CD4-positive, alpha-beta T cell (primary cell): Measurements from ENCODE around the gene SCAPER. TPM values are rescaled to one million over a fixed set of nuclear protein-coding genes. Genes with fewer than 3 reads are reported as not detected.

ENCODE experiments used
- ATAC-seq: fragments of 200-7000 bp; cut with Tn5 transposase; one replicate; pipeline ENCODE4 v1.10.0; 2022; ENCODE audit warnings: mild to moderate bottlenecking; ENCODE audit not compliant: poor library complexity
- CTCF ChIA-PET: fragments of 350-600 bp; sonication (Branson Sonifier 250); formaldehyde crosslinking; loops from one replicate; lab custom pipeline; 2021; ENCODE audit warnings: antibody characterized with exemption, inconsistent platforms; lab: Charles Lee
- POLR2A ChIA-PET: fragments of 350-600 bp; sonication (Branson Sonifier 250); formaldehyde crosslinking; loops from one replicate; lab custom pipeline; 2021; ENCODE audit warnings: antibody characterized with exemption, inconsistent platforms; lab: Charles Lee
- DNase-seq, 14 experiments: peaks; one replicate each; pipeline ENCODE4 v3.0.0-alpha.2; 2013 to 2020; ENCODE audit warnings: mixed read lengths in 2 of 14
- H3K27ac ChIP-seq, 2 donors: one replicate each; pipeline versions ENCODE4 v1.5.1 to v1.7.0; 2013; ENCODE audit warnings: low read length in 2 of 2, low read depth in 1 of 2, mild to moderate bottlenecking in 1 of 2
- H3K27me3 ChIP-seq, 2 experiments: 1 replicate in 1 of 2; 2 replicates in 1 of 2; pipeline versions ENCODE4 v1.6.1 to v1.7.0; 2013; ENCODE audit warnings: low read length in 2 of 2, control low read depth in 1 of 2, mild to moderate bottlenecking in 1 of 2, moderate library complexity in 1 of 2; ENCODE audit not compliant: insufficient read depth in 2 of 2, control insufficient read depth in 1 of 2
- H3K36me3 ChIP-seq: one replicate; pipeline ENCODE4 v1.6.1; 2013; ENCODE audit warnings: low read length, control low read depth; ENCODE audit not compliant: insufficient read depth
- H3K4me1 ChIP-seq: one replicate; pipeline ENCODE4 v1.6.1; 2013; ENCODE audit warnings: low read length, control low read depth; ENCODE audit not compliant: insufficient read depth
- H3K4me3 ChIP-seq: one replicate; pipeline ENCODE4 v1.5.1; 2013; ENCODE audit warnings: mild to moderate bottlenecking, low read length, moderate library complexity
- H3K9me3 ChIP-seq, 2 experiments: 1 replicate in 1 of 2; 2 replicates in 1 of 2; pipeline versions ENCODE4 v1.6.1 to v1.7.0; 2013; ENCODE audit warnings: low read length in 2 of 2, mild to moderate bottlenecking in 2 of 2, control low read depth in 1 of 2, moderate library complexity in 1 of 2; ENCODE audit not compliant: control insufficient read depth in 1 of 2, insufficient read depth in 1 of 2
- H3K27ac Mint-ChIP-seq: one replicate; pipeline ENCODE4 v1.8.0; 2020; ENCODE audit warnings: mixed read lengths
- H3K27me3 Mint-ChIP-seq: one replicate; pipeline ENCODE4 v1.8.0; 2021; ENCODE audit warnings: mixed read lengths
- H3K36me3 Mint-ChIP-seq: one replicate; pipeline ENCODE4 v1.8.0; 2021; ENCODE audit warnings: low read depth, mixed read lengths
- H3K4me1 Mint-ChIP-seq: one replicate; pipeline ENCODE4 v1.8.0; 2021; ENCODE audit warnings: low read depth, mixed read lengths
- H3K4me3 Mint-ChIP-seq: one replicate; pipeline ENCODE4 v1.8.0; 2020; ENCODE audit warnings: mild to moderate bottlenecking, mixed read lengths
- H3K9me3 Mint-ChIP-seq: one replicate; pipeline ENCODE4 v1.8.0; 2020; ENCODE audit warnings: mixed read lengths
- CTCF ChIP-seq: fragments of 200-600 bp; IDR thresholded peaks from one replicate; pipeline ENCODE4 v1.8.0; 2022; ENCODE audit warnings: antibody characterized with exemption, mild to moderate bottlenecking
- intact Hi-C, 2 experiments: fragments of 100-400 bp; cut with DNase I in 1 of 2; cut with micrococcal nuclease in 1 of 2; formaldehyde crosslinking; loops; one replicate each; pipeline versions ENCODE4 v1.15.1 to v1.9.0; 2023 to 2025; cut with DNase I, micrococcal nuclease
- total RNA-seq, 174 experiments: library from RNA in 2 of 174; stranded (reverse) in 2 of 174; gene quantifications; one replicate each; pipeline ENCODE4 v1.2.3 and lab custom pipeline; 2021 to 2026

Gene SCAPER
- total RNA-seq, 2 experiments from 2014 or later, result 40.3 to 41.2 TPM

GRCh38 chr15:76584868-76585575, 320.1 kb downstream of the SCAPER start:
- Histone ChIP-seq H3K4me3 (no peak overlapping the region), H3K27me3 (no peaks in the 10 kb centered on the region), H3K36me3 (no peaks in the 10 kb centered on the region), H3K4me1 (no peaks in the 10 kb centered on the region), H3K9me3 (peaks cover 0 to 9% of the 10 kb centered on the region in 2 experiments), H3K27ac (no peak overlapping the region)
- H3K4me1 Mint-ChIP-seq, result peaks cover 1% of the 10 kb centered on the region
- peaks cover 6% of the 10 kb centered on the region for H3K9me3 Mint-ChIP-seq
- ChIA-PET CTCF (interaction anchor here (1.3 kb wide), 1 partner anchor 13 kb away, joined by 3 read pairs; no protein-coding TSS in a partner anchor), POLR2A (no interaction called here)
- ATAC-seq, result no peak
- H3K36me3 Mint-ChIP-seq, result peaks cover 41% of the 10 kb centered on the region
- intact Hi-C loops, result no loop called here
- H3K27ac Mint-ChIP-seq, result no peak overlapping the region
- no peaks in the 10 kb centered on the region for H3K27me3 Mint-ChIP-seq
- DNase-seq, result no peak
- no peak for TF ChIP-seq CTCF
- no peak overlapping the region for H3K4me3 Mint-ChIP-seq

GRCh38 chr15:76582550-76582949, 322.6 kb downstream of the SCAPER start:
- ChIA-PET POLR2A (no interaction called here), CTCF (no interaction called here)
- peaks cover 31% of the 10 kb centered on the region for H3K36me3 Mint-ChIP-seq
- peaks cover 6% of the 10 kb centered on the region for H3K9me3 Mint-ChIP-seq
- H3K27me3 Mint-ChIP-seq, result no peaks in the 10 kb centered on the region
- no peak overlapping the region for H3K4me3 Mint-ChIP-seq
- ATAC-seq, result no peak
- Histone ChIP-seq H3K27ac (no peak overlapping the region), H3K4me1 (no peaks in the 10 kb centered on the region), H3K4me3 (no peak overlapping the region), H3K27me3 (no peaks in the 10 kb centered on the region), H3K36me3 (no peaks in the 10 kb centered on the region), H3K9me3 (peaks cover 0 to 5% of the 10 kb centered on the region in 2 experiments)
- DNase-seq, result no peak
- H3K4me1 Mint-ChIP-seq, result peaks cover 8% of the 10 kb centered on the region
- H3K27ac Mint-ChIP-seq, result no peak overlapping the region
- intact Hi-C loops, result no loop called here
- TF ChIP-seq CTCF, result no peak

DNA sequence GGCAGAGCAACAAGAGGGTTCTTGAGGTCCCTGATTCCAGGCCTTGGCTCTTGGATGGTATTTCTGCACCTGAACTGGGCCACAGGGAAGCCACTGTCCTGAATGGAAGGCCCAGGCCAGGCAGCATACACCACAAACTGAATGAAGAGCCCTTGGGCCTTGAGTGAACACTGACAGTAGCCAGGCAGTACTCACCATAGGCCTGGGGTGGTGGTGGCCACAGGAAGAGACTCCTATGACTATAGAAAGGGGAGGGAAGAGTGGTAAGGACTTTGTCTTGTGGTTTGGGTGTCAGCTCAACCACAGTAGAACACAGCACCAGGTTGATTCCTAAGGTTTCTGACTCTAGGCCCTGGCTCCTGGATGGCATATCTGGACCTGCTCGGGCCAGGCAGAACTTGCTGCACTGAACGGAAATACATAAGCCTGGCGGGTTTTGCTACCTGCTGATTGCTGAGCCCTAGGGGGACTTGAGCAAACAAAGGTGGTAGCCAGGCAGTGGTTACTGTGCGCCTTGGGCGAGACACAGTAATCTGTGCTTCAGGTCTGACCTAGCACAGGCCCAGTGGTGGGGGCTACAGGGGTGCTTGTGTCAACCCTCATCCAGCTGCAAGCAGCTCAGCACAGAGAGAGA, 327.1 kb downstream of the SCAPER start:
- Histone ChIP-seq H3K4me1 (no peaks in the 10 kb centered on the region), H3K27me3 (no peaks in the 10 kb centered on the region), H3K27ac (no peak overlapping the region), H3K4me3 (no peak overlapping the region), H3K9me3 (peaks cover 0 to 5% of the 10 kb centered on the region in 2 experiments), H3K36me3 (no peaks in the 10 kb centered on the region)
- ChIA-PET POLR2A (no interaction called here), CTCF (no interaction called here)
- TF ChIP-seq CTCF, result no peak
- H3K36me3 Mint-ChIP-seq, result peaks cover 43% of the 10 kb centered on the region
- H3K4me3 Mint-ChIP-seq, result no peak overlapping the region
- no peaks in the 10 kb centered on the region for H3K27me3 Mint-ChIP-seq
- DNase-seq (no peak), ATAC-seq (no peak)
- peaks cover 8% of the 10 kb centered on the region for H3K4me1 Mint-ChIP-seq
- intact Hi-C loops, result no loop called here
- no peak overlapping the region for H3K27ac Mint-ChIP-seq
- H3K9me3 Mint-ChIP-seq, result peaks cover 6% of the 10 kb centered on the region
